MCF 10A (cell line): ENCODE data around the gene TSC22D2. TPM values are rescaled to one million over a fixed set of nuclear protein-coding genes. Genes with fewer than 3 reads are reported as not detected.
A peak's percentile ranks its signal among the peaks of the same experiment; 100 is the strongest.

ENCODE experiments used
- BruUV-seq: library from RNA; stranded (reverse); fragments of 400-500 nt; replicated peaks from 2 replicates; lab custom pipeline; 2021; lab: Mats Ljungman, UMichigan
- CTCF ChIA-PET: fragments of 300-600 bp; sonication (Branson Sonifier 250); formaldehyde crosslinking; extraction: SDS; loops from one replicate; lab custom pipeline; 2021; ENCODE audit warnings: antibody characterized with exemption, inconsistent platforms; lab: Yijun Ruan, JAX
- POLR2A ChIA-PET: fragments of 300-600, 350-650 bp; sonication (Branson Sonifier 250); formaldehyde crosslinking; extraction: SDS; loops from one replicate; lab custom pipeline; 2020; ENCODE audit warnings: antibody characterized with exemption, inconsistent platforms; lab: Yijun Ruan, JAX
- DNase-seq: peaks from one replicate; pipeline ENCODE4 v3.0.0-alpha.2; 2018; ENCODE audit not compliant: unreplicated experiment
- H3K27ac Mint-ChIP-seq: one replicate; pipeline ENCODE4 v1.8.0; 2022; ENCODE audit warnings: mild to moderate bottlenecking, low read depth, mixed read lengths; ENCODE audit not compliant: unreplicated experiment
- H3K27me3 Mint-ChIP-seq: one replicate; pipeline ENCODE4 v1.8.0; 2022; ENCODE audit warnings: mixed read lengths; ENCODE audit not compliant: insufficient read depth, unreplicated experiment
- H3K36me3 Mint-ChIP-seq: one replicate; pipeline ENCODE4 v1.8.0; 2022; ENCODE audit warnings: mild to moderate bottlenecking, moderate library complexity, mixed read lengths; ENCODE audit not compliant: insufficient read depth, unreplicated experiment
- H3K4me1 Mint-ChIP-seq: one replicate; pipeline ENCODE4 v1.8.0; 2022; ENCODE audit warnings: mixed read lengths; ENCODE audit not compliant: insufficient read depth, unreplicated experiment
- H3K4me3 Mint-ChIP-seq: one replicate; pipeline ENCODE4 v1.8.0; 2022; ENCODE audit warnings: mild to moderate bottlenecking, moderate library complexity, mixed read lengths; ENCODE audit not compliant: unreplicated experiment
- H3K9me3 Mint-ChIP-seq: one replicate; pipeline ENCODE4 v1.8.0; 2022; ENCODE audit warnings: mixed read lengths; ENCODE audit not compliant: unreplicated experiment
- CTCF ChIP-seq: fragments of 200-600 bp; IDR thresholded peaks from one replicate; pipeline ENCODE4 v1.8.0; 2022; ENCODE audit warnings: antibody characterized with exemption, mild to moderate bottlenecking; ENCODE audit not compliant: unreplicated experiment
- intact Hi-C: fragments of 100-400 bp; cut with micrococcal nuclease; formaldehyde crosslinking; loops from 2 replicates; pipeline ENCODE4 v1.14.1; 2022
- total RNA-seq: library from RNA; stranded (reverse); gene quantifications from 2 replicates; pipeline ENCODE4 v1.2.3, GENCODE V29; 2022

The TSC22D2 gene
- total RNA-seq, 1 experiment from 2014 or later = 31.2 TPM

- ChIA-PET CTCF (interaction anchor here (0.6 to 6.0 kb wide), 22 partner anchors 10 to 266 kb away, joined by 3 to 81 read pairs (median 4); partner anchors contain the start of gene TSC22D2), POLR2A (interaction anchor here (0.9 to 5.5 kb wide), 8 partner anchors 25 to 256 kb away, joined by 3 to 68 read pairs (median 8); partner anchors contain the start of genes EIF2A, SERP1 and TSC22D2)
- Mint-ChIP-seq H3K27me3 (no peaks in the 10 kb centered on the region), H3K4me3 (no peak overlapping the region), H3K27ac (no peak overlapping the region), H3K4me1 (peaks cover 17% of the 10 kb centered on the region), H3K9me3 (no peaks in the 10 kb centered on the region), H3K36me3 (peaks cover 4% of the 10 kb centered on the region)
- intact Hi-C loops = loop anchor here (2.0 kb wide), 1 partner anchor 124 kb away; no protein-coding TSS in a partner anchor
- no peak for DNase-seq
- no TSS peak for BruUV-seq
- TF ChIP-seq CTCF = no peak
Measured at GRCh38 chr3:150494411-150494977, 86.4 kb downstream of the TSC22D2 start.

GRCh38 chr3:150495149-150495548 lies 87.1 kb downstream of the TSC22D2 start:
- H3K27me3 Mint-ChIP-seq = no peaks in the 10 kb centered on the region
- H3K27ac Mint-ChIP-seq = no peak overlapping the region
- intact Hi-C loops = loop anchor here (1.0 to 5.0 kb wide), 6 partner anchors 85 to 528 kb away; no protein-coding TSS in a partner anchor
- TF ChIP-seq CTCF = no peak
- no peak for DNase-seq
- no TSS peak for BruUV-seq
- H3K4me1 Mint-ChIP-seq = peaks cover 17% of the 10 kb centered on the region
- CTCF ChIA-PET = interaction anchor here (0.6 to 6.0 kb wide), 20 partner anchors 9 to 808 kb away, joined by 3 to 81 read pairs (median 4); partner anchors contain the start of gene TSC22D2
- peaks cover 4% of the 10 kb centered on the region for H3K36me3 Mint-ChIP-seq
- H3K4me3 Mint-ChIP-seq = no peak overlapping the region
- POLR2A ChIA-PET = interaction anchor here (0.7 to 5.5 kb wide), 14 partner anchors 25 to 311 kb away, joined by 3 to 68 read pairs (median 4); partner anchors contain the start of gene TSC22D2
- H3K9me3 Mint-ChIP-seq = no peaks in the 10 kb centered on the region

- no TSS peak for BruUV-seq
- ChIA-PET CTCF (interaction anchor here (0.6 to 6.0 kb wide), 19 partner anchors 9 to 807 kb away, joined by 3 to 81 read pairs (median 4); partner anchors contain the start of gene TSC22D2), POLR2A (interaction anchor here (0.7 to 5.5 kb wide), 16 partner anchors 26 to 311 kb away, joined by 3 to 68 read pairs (median 4); partner anchors contain the start of gene TSC22D2)
- intact Hi-C loops = loop anchor here (1.0 to 5.0 kb wide), 6 partner anchors 85 to 528 kb away; no protein-coding TSS in a partner anchor
- Mint-ChIP-seq H3K9me3 (no peaks in the 10 kb centered on the region), H3K36me3 (peaks cover 4% of the 10 kb centered on the region), H3K27me3 (no peaks in the 10 kb centered on the region), H3K27ac (no peak overlapping the region), H3K4me1 (peaks cover 17% of the 10 kb centered on the region), H3K4me3 (no peak overlapping the region)
- DNase-seq = peak; percentile 71
- peak; percentile 64 for TF ChIP-seq CTCF
Measured at GRCh38 chr3:150495563-150496168, 87.6 kb downstream of the TSC22D2 start.
